Measurements from ENCODE around the gene CCDC157.

DNA sequence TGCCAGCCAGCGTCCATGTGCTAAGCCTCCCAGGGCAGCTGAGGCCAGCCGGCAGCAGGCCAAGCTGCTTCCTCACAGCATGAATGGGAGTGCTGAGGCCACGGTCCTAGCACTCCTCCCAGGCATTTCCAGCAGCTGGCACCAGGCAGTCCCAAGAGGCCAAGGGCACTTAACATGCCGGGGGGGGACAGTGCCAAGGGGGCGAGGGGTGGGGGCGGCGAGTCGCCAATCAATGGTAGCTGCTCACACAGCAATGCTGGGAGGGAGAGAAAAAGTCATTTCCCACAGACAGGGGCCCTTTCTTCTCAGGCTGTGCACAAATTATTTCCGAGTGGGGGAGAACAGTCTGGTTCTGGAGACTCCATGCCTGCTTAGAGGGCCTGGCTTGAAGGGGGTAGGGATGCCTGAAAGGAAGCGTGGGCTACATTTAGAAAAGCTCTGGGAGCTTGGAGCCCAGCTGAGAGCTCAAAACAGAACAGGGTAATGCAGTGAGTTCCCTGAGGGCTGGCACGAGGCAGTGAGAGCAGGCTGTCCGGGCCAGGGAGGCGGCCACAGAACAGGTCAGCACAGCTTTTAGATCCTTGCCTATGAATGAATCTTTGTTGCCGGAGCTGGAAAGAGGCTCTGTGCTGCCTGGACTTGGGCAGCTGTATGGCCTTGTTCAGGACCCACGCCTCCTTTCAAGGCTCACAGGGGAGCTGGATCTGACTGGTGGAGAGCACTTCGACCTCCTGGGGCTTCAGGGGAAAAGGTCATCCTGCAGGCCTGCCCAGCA is 15.7 kb upstream of the CCDC157 start:
- TF ChIP-seq, protein P1, sequence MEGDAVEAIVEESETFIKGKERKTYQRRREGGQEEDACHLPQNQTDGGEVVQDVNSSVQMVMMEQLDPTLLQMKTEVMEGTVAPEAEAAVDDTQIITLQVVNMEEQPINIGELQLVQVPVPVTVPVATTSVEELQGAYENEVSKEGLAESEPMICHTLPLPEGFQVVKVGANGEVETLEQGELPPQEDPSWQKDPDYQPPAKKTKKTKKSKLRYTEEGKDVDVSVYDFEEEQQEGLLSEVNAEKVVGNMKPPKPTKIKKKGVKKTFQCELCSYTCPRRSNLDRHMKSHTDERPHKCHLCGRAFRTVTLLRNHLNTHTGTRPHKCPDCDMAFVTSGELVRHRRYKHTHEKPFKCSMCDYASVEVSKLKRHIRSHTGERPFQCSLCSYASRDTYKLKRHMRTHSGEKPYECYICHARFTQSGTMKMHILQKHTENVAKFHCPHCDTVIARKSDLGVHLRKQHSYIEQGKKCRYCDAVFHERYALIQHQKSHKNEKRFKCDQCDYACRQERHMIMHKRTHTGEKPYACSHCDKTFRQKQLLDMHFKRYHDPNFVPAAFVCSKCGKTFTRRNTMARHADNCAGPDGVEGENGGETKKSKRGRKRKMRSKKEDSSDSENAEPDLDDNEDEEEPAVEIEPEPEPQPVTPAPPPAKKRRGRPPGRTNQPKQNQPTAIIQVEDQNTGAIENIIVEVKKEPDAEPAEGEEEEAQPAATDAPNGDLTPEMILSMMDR (IDR thresholded peaks at IDR 0.05), result no peak
- TF ChIP-seq POLR2A (IDR thresholded peaks at IDR 0.05), result no peak
- no peak for TF ChIP-seq POLR2AphosphoS5 (IDR thresholded peaks at IDR 0.05)

All from transverse colon (tissue), 4 donors.